B cell (primary cell): ENCODE measurements around the gene SDC4. TPM values are rescaled to one million over a fixed set of nuclear protein-coding genes. Genes with fewer than 3 reads are reported as not detected.

ENCODE experiments used
- ATAC-seq: fragments of 200-7000 bp; cut with Tn5 transposase; one replicate; pipeline ENCODE4 v1.10.0; 2021; ENCODE audit warnings: low read depth, mild to moderate bottlenecking, moderate number of reproducible peaks, moderate library complexity
- CTCF ChIA-PET: fragments of 350-600 bp; sonication (Branson Sonifier 250); formaldehyde crosslinking; loops from one replicate; lab custom pipeline; 2021; ENCODE audit warnings: antibody characterized with exemption, inconsistent platforms; lab: Charles Lee
- POLR2A ChIA-PET: fragments of 350-600 bp; sonication (Branson Sonifier 250); formaldehyde crosslinking; loops from one replicate; lab custom pipeline; 2021; ENCODE audit warnings: antibody characterized with exemption; lab: Charles Lee
- DNase-seq: peaks from one replicate; pipeline ENCODE4 v3.0.0; 2013
- H2AFZ ChIP-seq: 2 replicates; pipeline ENCODE4 v1.6.1; 2012; ENCODE audit warnings: mild to moderate bottlenecking, low read depth, low read length; ENCODE audit not compliant: insufficient read depth, poor library complexity, severe bottlenecking
- H3K27ac ChIP-seq, 2 donors: 1 replicate in 1 of 2; 2 replicates in 1 of 2; pipeline ENCODE4 v1.5.1; 2012 to 2013; ENCODE audit warnings: low read length in 2 of 2, mild to moderate bottlenecking in 2 of 2, moderate library complexity in 1 of 2
- H3K27me3 ChIP-seq, 4 experiments: fragments of 200-600 bp in 1 of 4; sonication (generic) in 1 of 4; replicated peaks in 1 of 4; 1 replicate in 2 of 4; 2 replicates in 2 of 4; pipeline versions ENCODE4 v1.6.1 to v1.7.0; 2013 to 2016; ENCODE audit warnings: low read length in 3 of 4, mild to moderate bottlenecking in 2 of 4, mixed read lengths in 1 of 4, moderate library complexity in 1 of 4; ENCODE audit not compliant: insufficient read depth in 4 of 4, control insufficient read depth in 3 of 4; ENCODE audit errors: control extremely low read depth in 1 of 4
- H3K36me3 ChIP-seq, 2 experiments: replicated peaks in 1 of 2; 1 replicate in 1 of 2; 2 replicates in 1 of 2; pipeline versions ENCODE4 v1.6.1 to v1.7.1; 2013; ENCODE audit warnings: low read length in 1 of 2; ENCODE audit not compliant: insufficient read depth in 2 of 2, control insufficient read depth in 1 of 2; ENCODE audit errors: control extremely low read depth in 1 of 2, extremely low read depth in 1 of 2
- H3K4me1 ChIP-seq, 2 donors: fragments of 200-600 bp in 1 of 2; sonication (generic) in 1 of 2; 1 replicate in 1 of 2; 2 replicates in 1 of 2; pipeline versions ENCODE4 v1.5.1 to v1.6.1; 2013 to 2017; ENCODE audit warnings: low read length in 2 of 2; ENCODE audit not compliant: control insufficient read depth in 2 of 2, insufficient read depth in 2 of 2
- H3K4me2 ChIP-seq: replicated peaks from 2 replicates; pipeline ENCODE3; 2012; ENCODE audit warnings: mild to moderate bottlenecking, low read depth, low read length; ENCODE audit not compliant: poor library complexity, severe bottlenecking
- H3K4me3 ChIP-seq, 5 experiments: fragments of 200-600 bp in 1 of 5; sonication (generic) in 1 of 5; 1 replicate in 3 of 5; 2 replicates in 2 of 5; pipeline versions ENCODE4 v1.5.1 to v1.7.0; 2011 to 2016; ENCODE audit warnings: low read length in 4 of 5, mild to moderate bottlenecking in 4 of 5, low read depth in 2 of 5, control low read depth in 1 of 5, moderate library complexity in 1 of 5; ENCODE audit not compliant: insufficient read depth in 1 of 5; ENCODE audit errors: control extremely low read depth in 1 of 5, extremely low read depth in 1 of 5
- H3K79me2 ChIP-seq: fragments of 200-600 bp; sonication (generic); one replicate; pipeline ENCODE4 v1.6.0; 2016; ENCODE audit warnings: low read length; ENCODE audit not compliant: control insufficient read depth, insufficient read depth
- H3K9ac ChIP-seq: fragments of 200-600 bp; sonication (generic); 2 replicates; pipeline ENCODE4 v1.6.1; 2017; ENCODE audit warnings: mild to moderate bottlenecking, low read length, moderate library complexity
- H3K9me3 ChIP-seq, 3 donors: one replicate each; pipeline versions ENCODE4 v1.6.1 to v1.7.1; 2013; ENCODE audit warnings: low read length in 2 of 3; ENCODE audit not compliant: control insufficient read depth in 2 of 3, insufficient read depth in 1 of 3; ENCODE audit errors: control extremely low read depth in 1 of 3
- H4K20me1 ChIP-seq: 2 replicates; pipeline ENCODE4 v1.6.0; 2012; ENCODE audit warnings: mild to moderate bottlenecking, low read length; ENCODE audit not compliant: insufficient read depth, control insufficient read depth, poor library complexity, severe bottlenecking
- H3K27ac Mint-ChIP-seq: one replicate; pipeline ENCODE4 v1.8.0; 2021; ENCODE audit warnings: mixed read lengths
- H3K27me3 Mint-ChIP-seq: one replicate; pipeline ENCODE4 v1.8.0; 2021; ENCODE audit warnings: mixed read lengths
- H3K4me1 Mint-ChIP-seq: one replicate; pipeline ENCODE4 v1.8.0; 2021; ENCODE audit warnings: mixed read lengths
- H3K4me3 Mint-ChIP-seq: one replicate; pipeline ENCODE4 v1.8.0; 2021; ENCODE audit warnings: mixed read lengths
- H3K9me3 Mint-ChIP-seq: one replicate; pipeline ENCODE4 v1.8.0; 2022; ENCODE audit warnings: mixed read lengths; ENCODE audit not compliant: insufficient read depth
- EZH2 ChIP-seq: IDR thresholded peaks from 2 replicates; pipeline ENCODE4 v1.6.1; 2012; ENCODE audit warnings: borderline replicate concordance, low read depth, mild to moderate bottlenecking, moderate library complexity, low read length; ENCODE audit not compliant: insufficient read depth, poor library complexity, severe bottlenecking
- WGBS: methylation state at CpG from one replicate; pipeline ENCODE4 v1.1.5; 2013; ENCODE audit warnings: missing lambda C conversion rate; ENCODE audit not compliant: insufficient coverage; 5-methylcytosine and 5-hydroxymethylcytosine counted together
- intact Hi-C: fragments of 100-400 bp; cut with micrococcal nuclease; formaldehyde crosslinking; loops from one replicate; pipeline ENCODE4 v1.10.0; 2022
- polyA plus RNA-seq: library from polyadenylated mRNA; depleted of rRNA; stranded (reverse); fragments of >200 nt; gene quantifications from 2 replicates; pipeline ENCODE4 v1.2.3, GENCODE V29; 2012
- total RNA-seq, 2 donors: library from RNA; stranded (reverse); fragments of 120-200 nt in 1 of 2; gene quantifications; 1 replicate in 1 of 2; 2 replicates in 1 of 2; pipeline versions ENCODE4 v1.2.3 to v1.2.4, GENCODE V29; 2013 to 2022
- TF ChIP-seq, protein P1 (sequence below): fragments of 200-600 bp; IDR thresholded peaks from one replicate; pipeline ENCODE4 v1.8.0; 2022; ENCODE audit warnings: antibody characterized with exemption, mild to moderate bottlenecking

The SDC4 gene
- total and polyA plus RNA-seq, 2 donors (not counting 1 experiment from before 2014, with no cell fraction given), result 0.04 TPM; not detected in 1

DNA sequence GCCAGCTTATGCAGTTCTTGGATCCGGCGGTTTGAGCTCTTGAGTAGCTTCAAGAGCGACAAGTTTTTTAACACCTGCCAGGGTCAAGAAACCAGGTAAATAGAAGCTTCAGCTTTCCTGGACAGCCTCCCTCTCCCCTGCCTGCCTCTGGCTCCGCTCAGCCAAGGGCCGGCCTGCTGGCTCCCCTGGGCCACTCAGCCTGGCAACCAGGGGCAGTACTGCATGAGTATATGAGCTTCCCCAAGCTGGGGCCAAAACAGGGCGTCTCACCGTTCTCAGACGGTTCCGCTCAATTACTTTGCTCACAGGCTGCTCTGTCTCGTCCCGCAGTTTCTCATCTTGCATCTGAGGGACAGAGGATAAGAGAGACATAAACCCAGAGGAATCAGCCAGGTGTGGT is 29.0 kb upstream of the SDC4 start:
- H3K27me3 ChIP-seq, result no peaks in the 10 kb centered on the region
- WGBS, result 88% methylated on average over 11 of the region's 11 CpGs
- peaks cover 18% of the 10 kb centered on the region for H4K20me1 ChIP-seq
- Mint-ChIP-seq H3K27ac (no peak overlapping the region), H3K4me3 (no peak overlapping the region), H3K27me3 (no peaks in the 10 kb centered on the region), H3K4me1 (peaks cover 22% of the 10 kb centered on the region), H3K9me3 (no peaks in the 10 kb centered on the region)
- H3K36me3 ChIP-seq, result peaks cover 0 to 13% of the 10 kb centered on the region in 2 experiments
- H3K9me3 ChIP-seq, result no peaks in the 10 kb centered on the region
- no peak overlapping the region for H3K27ac ChIP-seq
- H3K9ac ChIP-seq, result no peak overlapping the region
- peaks cover 11 to 21% of the 10 kb centered on the region in 2 donors for H3K4me1 ChIP-seq
- no peak overlapping the region for H3K4me2 ChIP-seq
- H3K4me3 ChIP-seq, result no peak overlapping the region
- intact Hi-C loops, result no loop called here
- CTCF ChIA-PET, result interaction anchor here (0.9 to 20.6 kb wide), 6 partner anchors 8 to 73 kb away, joined by 3 to 814 read pairs (median 12); partner anchors contain the start of genes PIGT and SYS1
- ATAC-seq (no peak), DNase-seq (no peak)
- H3K79me2 ChIP-seq, result peaks cover 41% of the 10 kb centered on the region
- POLR2A ChIA-PET, result no interaction called here
- TF ChIP-seq, protein P1, sequence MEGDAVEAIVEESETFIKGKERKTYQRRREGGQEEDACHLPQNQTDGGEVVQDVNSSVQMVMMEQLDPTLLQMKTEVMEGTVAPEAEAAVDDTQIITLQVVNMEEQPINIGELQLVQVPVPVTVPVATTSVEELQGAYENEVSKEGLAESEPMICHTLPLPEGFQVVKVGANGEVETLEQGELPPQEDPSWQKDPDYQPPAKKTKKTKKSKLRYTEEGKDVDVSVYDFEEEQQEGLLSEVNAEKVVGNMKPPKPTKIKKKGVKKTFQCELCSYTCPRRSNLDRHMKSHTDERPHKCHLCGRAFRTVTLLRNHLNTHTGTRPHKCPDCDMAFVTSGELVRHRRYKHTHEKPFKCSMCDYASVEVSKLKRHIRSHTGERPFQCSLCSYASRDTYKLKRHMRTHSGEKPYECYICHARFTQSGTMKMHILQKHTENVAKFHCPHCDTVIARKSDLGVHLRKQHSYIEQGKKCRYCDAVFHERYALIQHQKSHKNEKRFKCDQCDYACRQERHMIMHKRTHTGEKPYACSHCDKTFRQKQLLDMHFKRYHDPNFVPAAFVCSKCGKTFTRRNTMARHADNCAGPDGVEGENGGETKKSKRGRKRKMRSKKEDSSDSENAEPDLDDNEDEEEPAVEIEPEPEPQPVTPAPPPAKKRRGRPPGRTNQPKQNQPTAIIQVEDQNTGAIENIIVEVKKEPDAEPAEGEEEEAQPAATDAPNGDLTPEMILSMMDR, result no peak
- TF ChIP-seq EZH2, result no peak
- H2AFZ ChIP-seq, result no peak overlapping the region

- H3K27ac ChIP-seq, result no peak overlapping the region
- ChIA-PET POLR2A (interaction anchor here (2.9 kb wide), 1 partner anchor 12 kb away, joined by 38 read pairs; the partner anchor contains the start of gene SYS1), CTCF (interaction anchor here (1.7 to 20.6 kb wide), 9 partner anchors 8 to 396 kb away, joined by 4 to 814 read pairs (median 15); partner anchors contain the start of gene SYS1)
- H3K27me3 Mint-ChIP-seq, result no peaks in the 10 kb centered on the region
- WGBS, result 94% methylated on average over 14 of the region's 14 CpGs
- no peak for ATAC-seq
- H3K27ac Mint-ChIP-seq, result no peak overlapping the region
- intact Hi-C loops, result loop anchor here (1.0 kb wide), 1 partner anchor 62 kb away; no protein-coding TSS in a partner anchor
- H3K36me3 ChIP-seq, result peaks cover 0 to 10% of the 10 kb centered on the region in 2 experiments
- TF ChIP-seq, protein P1, result no peak
- no peak for TF ChIP-seq EZH2
- peaks cover 62% of the 10 kb centered on the region for H3K79me2 ChIP-seq
- H4K20me1 ChIP-seq, result peaks cover 39% of the 10 kb centered on the region
- no peak overlapping the region for H3K4me3 ChIP-seq
- H3K4me3 Mint-ChIP-seq, result no peak overlapping the region
- no peaks in the 10 kb centered on the region for H3K9me3 ChIP-seq
- no peak overlapping the region for H2AFZ ChIP-seq
- no peak for DNase-seq
- H3K9me3 Mint-ChIP-seq, result no peaks in the 10 kb centered on the region
- no peak overlapping the region for H3K4me2 ChIP-seq
- H3K9ac ChIP-seq, result no peak overlapping the region
- no peaks in the 10 kb centered on the region for H3K27me3 ChIP-seq
- H3K4me1 ChIP-seq, result peaks cover 33 to 43% of the 10 kb centered on the region in 2 donors
- peaks cover 45% of the 10 kb centered on the region for H3K4me1 Mint-ChIP-seq
Measured at GRCh38 chr20:45374966-45375365, 26.7 kb upstream of the SDC4 start.
